ENCODE results near the gene PKD1.
"Not testable (repeated sequence)": the region's sequence is repeated elsewhere in the genome, so short reads cannot be mapped to it uniquely, and the experiment has no call there.

DNA sequence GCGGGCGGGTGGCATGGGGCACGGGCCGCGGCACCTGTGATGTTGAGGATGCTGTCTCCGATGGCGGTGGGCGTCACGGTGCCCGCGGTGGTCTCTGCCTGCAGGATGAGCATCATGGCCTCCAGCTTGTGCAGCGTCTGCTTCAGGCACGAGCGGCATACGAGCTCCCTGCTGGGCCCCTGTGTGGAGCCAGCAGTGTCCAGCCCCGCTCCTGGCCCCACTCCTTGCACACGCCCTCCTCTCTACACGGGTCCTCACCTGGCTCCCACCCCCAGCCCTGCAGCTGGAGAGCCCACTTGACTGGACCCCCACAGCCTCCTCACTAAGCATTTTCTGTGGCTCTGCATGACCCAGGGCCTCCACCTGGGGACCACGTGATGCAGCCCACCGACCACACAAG is 31.2 kb downstream of the PKD1 start:
- not testable (repeated sequence) for TF ChIP-seq JUN (CRISPR knock-in tag; IDR thresholded peaks at IDR 0.05); FOXJ3 (CRISPR knock-in tag; IDR thresholded peaks at IDR 0.05; ENCODE audit: borderline replicate concordance)
- TF ChIP-seq, protein P1, sequence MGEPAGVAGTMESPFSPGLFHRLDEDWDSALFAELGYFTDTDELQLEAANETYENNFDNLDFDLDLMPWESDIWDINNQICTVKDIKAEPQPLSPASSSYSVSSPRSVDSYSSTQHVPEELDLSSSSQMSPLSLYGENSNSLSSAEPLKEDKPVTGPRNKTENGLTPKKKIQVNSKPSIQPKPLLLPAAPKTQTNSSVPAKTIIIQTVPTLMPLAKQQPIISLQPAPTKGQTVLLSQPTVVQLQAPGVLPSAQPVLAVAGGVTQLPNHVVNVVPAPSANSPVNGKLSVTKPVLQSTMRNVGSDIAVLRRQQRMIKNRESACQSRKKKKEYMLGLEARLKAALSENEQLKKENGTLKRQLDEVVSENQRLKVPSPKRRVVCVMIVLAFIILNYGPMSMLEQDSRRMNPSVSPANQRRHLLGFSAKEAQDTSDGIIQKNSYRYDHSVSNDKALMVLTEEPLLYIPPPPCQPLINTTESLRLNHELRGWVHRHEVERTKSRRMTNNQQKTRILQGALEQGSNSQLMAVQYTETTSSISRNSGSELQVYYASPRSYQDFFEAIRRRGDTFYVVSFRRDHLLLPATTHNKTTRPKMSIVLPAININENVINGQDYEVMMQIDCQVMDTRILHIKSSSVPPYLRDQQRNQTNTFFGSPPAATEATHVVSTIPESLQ (CRISPR knock-in tag; IDR thresholded peaks at IDR 0.05), result not testable (repeated sequence)
